ENCODE measurements around the gene UBASH3B.

- TF ChIP-seq CTCF (conservative IDR thresholded peaks at IDR 0.05 in 1 of 2, IDR thresholded peaks at IDR 0.05 in 1 of 2; ENCODE audit: low read depth in 1 of 2, low read length in 2 of 2), result no peak
- no peak for TF ChIP-seq EZH2 (IDR thresholded peaks at IDR 0.05; ENCODE audit: low read length, missing control alignments)
These were observed 178.4 kb downstream of the UBASH3B start for GRCh38 chr11:122833846-122834464.

Measured in fibroblast of lung (primary cell).